Measurements from ENCODE around the gene INMT. TPM values are rescaled to one million over a fixed set of nuclear protein-coding genes. Genes with fewer than 3 reads are reported as not detected.

The INMT gene
- total RNA-seq, 1 donor from 2014 or later: 3.7 TPM

- DNase-seq (ENCODE audit: low read depth): no peak
Measured at GRCh38 chr7:30780941-30781340, 29.0 kb downstream of the INMT start.

GRCh38 chr7:30782690-30783089 is 30.8 kb downstream of the INMT start:
- DNase-seq (ENCODE audit: low read depth): no peak

- no peak for DNase-seq (ENCODE audit: low read depth)
Measured at GRCh38 chr7:30785786-30786185, 33.9 kb downstream of the INMT start.

- no peak for DNase-seq (ENCODE audit: low read depth)
Measured at GRCh38 chr7:30787486-30787885, 35.6 kb downstream of the INMT start.

GRCh38 chr7:30788640-30789333 is 36.9 kb downstream of the INMT start:
- no peak for DNase-seq (ENCODE audit: low read depth)

GRCh38 chr7:30789334-30789711 is 37.4 kb downstream of the INMT start:
- DNase-seq (ENCODE audit: low read depth): peak; percentile 54

GRCh38 chr7:30790356-30790755 is 38.4 kb downstream of the INMT start:
- no peak for DNase-seq (ENCODE audit: low read depth)

- no peak for DNase-seq (ENCODE audit: low read depth)
Measured at GRCh38 chr7:30791114-30791513, 39.2 kb downstream of the INMT start.

GRCh38 chr7:30795161-30795948 is 43.4 kb downstream of the INMT start:
- DNase-seq (ENCODE audit: low read depth): peak; percentile 81

GRCh38 chr7:30796105-30796869 is 44.4 kb downstream of the INMT start:
- no peak for DNase-seq (ENCODE audit: low read depth)

GRCh38 chr7:30797176-30798040 is 45.5 kb downstream of the INMT start:
- DNase-seq (ENCODE audit: low read depth): no peak

- peak; percentile 71 for DNase-seq (ENCODE audit: low read depth)
Measured at GRCh38 chr7:30799206-30799975, 47.5 kb downstream of the INMT start.

GRCh38 chr7:30799976-30800661 is 48.2 kb downstream of the INMT start:
- DNase-seq (ENCODE audit: low read depth): no peak

- DNase-seq (ENCODE audit: low read depth): peak; percentile 88
Measured at GRCh38 chr7:30800785-30801252, 48.9 kb downstream of the INMT start.

- no peak for DNase-seq (ENCODE audit: low read depth)
Measured at GRCh38 chr7:30802812-30803211, 50.9 kb downstream of the INMT start.

- DNase-seq (ENCODE audit: low read depth): peak; percentile 46
Measured at GRCh38 chr7:30804078-30804661, 52.2 kb downstream of the INMT start.

- no peak for DNase-seq (ENCODE audit: low read depth)
Measured at GRCh38 chr7:30805081-30805691, 53.3 kb downstream of the INMT start.

- DNase-seq (ENCODE audit: low read depth): no peak
Measured at GRCh38 chr7:30805931-30806330, 54.0 kb downstream of the INMT start.

All from myocyte (in vitro differentiated cells).